GM12874 (cell line): ENCODE measurements around the gene WDHD1.

ENCODE experiments used
- CTCF ChIP-seq: IDR thresholded peaks from 2 replicates; pipeline ENCODE4 v1.5.1; 2011; ENCODE audit warnings: low read depth, mild to moderate bottlenecking, control low read depth, low read length, moderate library complexity; ENCODE audit not compliant: insufficient read depth

Gene WDHD1

GRCh38 chr14:55026793-55027561 is at the start of gene WDHD1, which contains the start of gene SOCS4:
TSS of gene WDHD1 (minus strand) at chr14:55027099. CDS start at chr14:55026787, 312 bp downstream.
TSS of gene SOCS4 (plus strand) at chr14:55027236. CDS start at chr14:55043042, 15,806 bp downstream.
- 0 out of 2 replicates have a peak, but pooled peaks have one; percentile 17 for TF ChIP-seq CTCF

- TF ChIP-seq CTCF: no peak
Measured at GRCh38 chr14:55075628-55076175, 48.8 kb upstream of the WDHD1 start.

GRCh38 chr14:55074662-55075061 is 47.8 kb upstream of the WDHD1 start:
- no peak for TF ChIP-seq CTCF

GRCh38 chr14:55073856-55074255 is 47.0 kb upstream of the WDHD1 start:
- no peak for TF ChIP-seq CTCF

GRCh38 chr14:55071870-55072640 is 45.2 kb upstream of the WDHD1 start:
- TF ChIP-seq CTCF: no peak

- no peak for TF ChIP-seq CTCF
Measured at GRCh38 chr14:55070981-55071411, 44.1 kb upstream of the WDHD1 start.

- no peak for TF ChIP-seq CTCF
Measured at GRCh38 chr14:55066223-55066622, 39.3 kb upstream of the WDHD1 start.
